ENCODE results near the gene TRDN.

GRCh38 chr6:123659960-123660748 is 23.4 kb upstream of the TRDN start:
- TF ChIP-seq, protein P1, sequence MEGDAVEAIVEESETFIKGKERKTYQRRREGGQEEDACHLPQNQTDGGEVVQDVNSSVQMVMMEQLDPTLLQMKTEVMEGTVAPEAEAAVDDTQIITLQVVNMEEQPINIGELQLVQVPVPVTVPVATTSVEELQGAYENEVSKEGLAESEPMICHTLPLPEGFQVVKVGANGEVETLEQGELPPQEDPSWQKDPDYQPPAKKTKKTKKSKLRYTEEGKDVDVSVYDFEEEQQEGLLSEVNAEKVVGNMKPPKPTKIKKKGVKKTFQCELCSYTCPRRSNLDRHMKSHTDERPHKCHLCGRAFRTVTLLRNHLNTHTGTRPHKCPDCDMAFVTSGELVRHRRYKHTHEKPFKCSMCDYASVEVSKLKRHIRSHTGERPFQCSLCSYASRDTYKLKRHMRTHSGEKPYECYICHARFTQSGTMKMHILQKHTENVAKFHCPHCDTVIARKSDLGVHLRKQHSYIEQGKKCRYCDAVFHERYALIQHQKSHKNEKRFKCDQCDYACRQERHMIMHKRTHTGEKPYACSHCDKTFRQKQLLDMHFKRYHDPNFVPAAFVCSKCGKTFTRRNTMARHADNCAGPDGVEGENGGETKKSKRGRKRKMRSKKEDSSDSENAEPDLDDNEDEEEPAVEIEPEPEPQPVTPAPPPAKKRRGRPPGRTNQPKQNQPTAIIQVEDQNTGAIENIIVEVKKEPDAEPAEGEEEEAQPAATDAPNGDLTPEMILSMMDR (IDR thresholded peaks at IDR 0.05): no peak
- TF ChIP-seq EZH2 (IDR thresholded peaks at IDR 0.05): no peak
